ENCODE data around the gene SH3PXD2A.

SH3PXD2A gene

DNA sequence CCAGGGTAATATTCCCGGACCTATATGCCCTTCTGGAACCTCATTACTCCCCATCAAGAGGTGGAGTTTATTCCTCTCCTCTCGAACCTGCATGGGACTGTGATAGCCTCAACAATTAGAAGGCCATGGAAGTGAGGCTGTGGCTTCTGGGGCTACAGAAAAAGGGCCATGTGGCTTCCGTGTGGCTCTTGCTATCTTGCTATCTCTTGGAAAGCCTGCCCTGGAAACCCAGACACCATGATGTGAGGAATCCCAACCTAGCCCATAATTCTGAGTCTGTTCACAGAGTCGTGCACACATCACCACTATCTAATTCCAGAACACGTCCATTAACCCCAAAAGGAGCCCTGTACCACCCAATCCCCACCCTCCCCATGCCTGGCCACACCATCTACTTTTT, 20.8 kb upstream of the SH3PXD2A start:
- no peaks in the 10 kb centered on the region for H3K9me3 ChIP-seq
- no peaks in the 10 kb centered on the region for H3K4me1 ChIP-seq (ENCODE audit: control insufficient read depth in 1 of 2, insufficient read depth in 1 of 2, low read depth in 1 of 2, low read length in 1 of 2)
- no peak overlapping the region for H3K27ac ChIP-seq
- H3K27me3 ChIP-seq: no peaks in the 10 kb centered on the region
- peaks cover 68% of the 10 kb centered on the region for H3K36me3 ChIP-seq
- TF ChIP-seq, protein P1, sequence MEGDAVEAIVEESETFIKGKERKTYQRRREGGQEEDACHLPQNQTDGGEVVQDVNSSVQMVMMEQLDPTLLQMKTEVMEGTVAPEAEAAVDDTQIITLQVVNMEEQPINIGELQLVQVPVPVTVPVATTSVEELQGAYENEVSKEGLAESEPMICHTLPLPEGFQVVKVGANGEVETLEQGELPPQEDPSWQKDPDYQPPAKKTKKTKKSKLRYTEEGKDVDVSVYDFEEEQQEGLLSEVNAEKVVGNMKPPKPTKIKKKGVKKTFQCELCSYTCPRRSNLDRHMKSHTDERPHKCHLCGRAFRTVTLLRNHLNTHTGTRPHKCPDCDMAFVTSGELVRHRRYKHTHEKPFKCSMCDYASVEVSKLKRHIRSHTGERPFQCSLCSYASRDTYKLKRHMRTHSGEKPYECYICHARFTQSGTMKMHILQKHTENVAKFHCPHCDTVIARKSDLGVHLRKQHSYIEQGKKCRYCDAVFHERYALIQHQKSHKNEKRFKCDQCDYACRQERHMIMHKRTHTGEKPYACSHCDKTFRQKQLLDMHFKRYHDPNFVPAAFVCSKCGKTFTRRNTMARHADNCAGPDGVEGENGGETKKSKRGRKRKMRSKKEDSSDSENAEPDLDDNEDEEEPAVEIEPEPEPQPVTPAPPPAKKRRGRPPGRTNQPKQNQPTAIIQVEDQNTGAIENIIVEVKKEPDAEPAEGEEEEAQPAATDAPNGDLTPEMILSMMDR (IDR thresholded peaks at IDR 0.05): no peak
- H3K4me3 ChIP-seq (ENCODE audit: low read depth in 1 of 2, low read length in 1 of 2): no peak overlapping the region

DNA sequence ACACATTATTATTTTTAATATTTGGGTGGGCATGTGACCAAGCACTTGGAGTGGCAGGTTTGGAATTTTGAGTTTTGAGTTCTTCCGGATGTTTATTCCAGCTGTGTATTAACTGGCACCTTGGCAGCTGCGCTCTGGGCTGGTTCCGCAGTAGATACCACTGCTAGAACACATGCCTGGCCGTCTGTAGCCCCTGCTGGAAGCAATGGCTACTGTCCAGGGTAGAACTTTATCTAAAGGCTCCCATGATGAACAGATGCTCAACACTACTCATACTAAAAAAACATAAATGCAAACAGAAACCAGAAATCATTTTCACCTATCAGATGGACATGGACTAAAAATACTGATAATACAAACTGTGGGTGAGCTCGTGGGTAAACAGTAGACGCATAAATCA, 19.4 kb upstream of the SH3PXD2A start:
- H3K27me3 ChIP-seq: no peaks in the 10 kb centered on the region
- H3K27ac ChIP-seq: no peak overlapping the region
- H3K4me1 ChIP-seq (ENCODE audit: control insufficient read depth in 1 of 2, insufficient read depth in 1 of 2, low read depth in 1 of 2, low read length in 1 of 2): no peaks in the 10 kb centered on the region
- peaks cover 61% of the 10 kb centered on the region for H3K36me3 ChIP-seq
- TF ChIP-seq, protein P1 (IDR thresholded peaks at IDR 0.05): no peak
- no peaks in the 10 kb centered on the region for H3K9me3 ChIP-seq
- no peak overlapping the region for H3K4me3 ChIP-seq (ENCODE audit: low read depth in 1 of 2, low read length in 1 of 2)

DNA sequence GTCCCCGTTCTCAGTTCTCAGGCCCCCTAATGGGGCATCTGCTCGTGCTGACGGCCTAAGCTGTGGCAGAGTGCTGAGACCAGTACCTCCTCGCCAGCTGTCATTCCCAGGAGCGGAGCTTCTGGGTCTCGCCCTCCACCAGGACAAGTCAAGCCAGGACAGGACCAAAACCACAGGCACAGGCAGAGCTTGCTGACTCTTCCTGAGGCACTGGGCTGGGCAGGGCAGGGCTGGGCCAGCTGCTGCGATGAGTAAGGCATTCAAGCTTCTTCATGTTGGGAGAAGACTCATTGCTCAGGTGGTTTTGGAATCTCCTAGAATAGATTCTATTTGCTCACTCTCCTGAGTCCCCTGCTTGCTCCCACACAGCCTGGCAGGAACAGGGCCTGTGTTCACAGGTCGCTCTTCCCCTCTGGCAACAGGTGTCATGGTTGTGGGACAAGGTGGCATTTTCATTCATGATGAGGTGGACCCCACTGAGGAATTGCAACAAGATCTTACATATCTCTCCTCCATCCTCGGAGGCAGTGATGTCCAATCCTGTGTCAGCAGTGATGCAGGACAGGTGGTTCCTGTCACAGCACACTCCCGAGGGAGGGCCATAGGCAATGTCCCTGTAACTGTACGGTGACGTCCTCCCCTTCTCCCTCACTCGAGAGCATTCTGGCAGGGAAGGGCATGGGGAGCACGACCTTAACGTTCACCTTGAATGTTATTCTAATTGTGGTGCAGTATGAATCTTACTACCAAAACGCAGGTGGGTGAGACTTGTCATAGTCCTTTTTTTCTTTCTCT, 17.0 kb upstream of the SH3PXD2A start:
- H3K4me3 ChIP-seq (ENCODE audit: low read depth in 1 of 2, low read length in 1 of 2): no peak overlapping the region
- H3K9me3 ChIP-seq: no peaks in the 10 kb centered on the region
- H3K36me3 ChIP-seq: peaks cover 37% of the 10 kb centered on the region
- no peaks in the 10 kb centered on the region for H3K27me3 ChIP-seq
- no peak overlapping the region for H3K27ac ChIP-seq
- TF ChIP-seq, protein P1 (IDR thresholded peaks at IDR 0.05): no peak
- no peaks in the 10 kb centered on the region for H3K4me1 ChIP-seq (ENCODE audit: control insufficient read depth in 1 of 2, insufficient read depth in 1 of 2, low read depth in 1 of 2, low read length in 1 of 2)

- no peak overlapping the region for H3K4me3 ChIP-seq (ENCODE audit: low read depth in 1 of 2, low read length in 1 of 2)
- H3K27ac ChIP-seq: no peak overlapping the region
- no peaks in the 10 kb centered on the region for H3K4me1 ChIP-seq (ENCODE audit: control insufficient read depth in 1 of 2, insufficient read depth in 1 of 2, low read depth in 1 of 2, low read length in 1 of 2)
- TF ChIP-seq, protein P1 (IDR thresholded peaks at IDR 0.05): no peak
- H3K27me3 ChIP-seq: no peaks in the 10 kb centered on the region
- no peaks in the 10 kb centered on the region for H3K9me3 ChIP-seq
- H3K36me3 ChIP-seq: peaks cover 28% of the 10 kb centered on the region
Measured at GRCh38 chr10:103871006-103871405, 15.6 kb upstream of the SH3PXD2A start.

- H3K27ac ChIP-seq: no peak overlapping the region
- H3K9me3 ChIP-seq: no peaks in the 10 kb centered on the region
- peaks cover 28% of the 10 kb centered on the region for H3K36me3 ChIP-seq
- no peaks in the 10 kb centered on the region for H3K27me3 ChIP-seq
- no peak overlapping the region for H3K4me3 ChIP-seq (ENCODE audit: low read depth in 1 of 2, low read length in 1 of 2)
- H3K4me1 ChIP-seq (ENCODE audit: control insufficient read depth in 1 of 2, insufficient read depth in 1 of 2, low read depth in 1 of 2, low read length in 1 of 2): no peaks in the 10 kb centered on the region
- TF ChIP-seq, protein P1 (IDR thresholded peaks at IDR 0.05): no peak
Measured at GRCh38 chr10:103870516-103870915, 15.1 kb upstream of the SH3PXD2A start.

Data from neutrophil (primary cell).